OCI-LY7 (cell line): Measurements from ENCODE around the gene DGKQ.

ENCODE experiments used
- EZH2phosphoT487 ChIP-seq: fragments of 200-600 bp; sonication (generic); IDR thresholded peaks from 2 replicates; pipeline ENCODE4 v1.6.1; 2018; ENCODE audit warnings: low read depth, borderline replicate concordance, mild to moderate bottlenecking, mixed run types, antibody characterized with exemption, low read length, moderate library complexity, mixed read lengths
- TF ChIP-seq, protein P1 (sequence below): fragments of 200-600 bp; sonication (generic); conservative IDR thresholded peaks from 2 replicates; pipeline ENCODE4 v1.5.1; 2014; ENCODE audit warnings: mild to moderate bottlenecking, antibody characterized with exemption, low read length, moderate library complexity, mixed read lengths

- TF ChIP-seq, protein P1, sequence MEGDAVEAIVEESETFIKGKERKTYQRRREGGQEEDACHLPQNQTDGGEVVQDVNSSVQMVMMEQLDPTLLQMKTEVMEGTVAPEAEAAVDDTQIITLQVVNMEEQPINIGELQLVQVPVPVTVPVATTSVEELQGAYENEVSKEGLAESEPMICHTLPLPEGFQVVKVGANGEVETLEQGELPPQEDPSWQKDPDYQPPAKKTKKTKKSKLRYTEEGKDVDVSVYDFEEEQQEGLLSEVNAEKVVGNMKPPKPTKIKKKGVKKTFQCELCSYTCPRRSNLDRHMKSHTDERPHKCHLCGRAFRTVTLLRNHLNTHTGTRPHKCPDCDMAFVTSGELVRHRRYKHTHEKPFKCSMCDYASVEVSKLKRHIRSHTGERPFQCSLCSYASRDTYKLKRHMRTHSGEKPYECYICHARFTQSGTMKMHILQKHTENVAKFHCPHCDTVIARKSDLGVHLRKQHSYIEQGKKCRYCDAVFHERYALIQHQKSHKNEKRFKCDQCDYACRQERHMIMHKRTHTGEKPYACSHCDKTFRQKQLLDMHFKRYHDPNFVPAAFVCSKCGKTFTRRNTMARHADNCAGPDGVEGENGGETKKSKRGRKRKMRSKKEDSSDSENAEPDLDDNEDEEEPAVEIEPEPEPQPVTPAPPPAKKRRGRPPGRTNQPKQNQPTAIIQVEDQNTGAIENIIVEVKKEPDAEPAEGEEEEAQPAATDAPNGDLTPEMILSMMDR, result no peak
- TF ChIP-seq EZH2phosphoT487, result no peak
These were observed 61.4 kb downstream of the DGKQ start for GRCh38 chr4:911871-912490.
